Peyer's patch (tissue), 4 donors: Measurements from ENCODE around the gene GTSF1L.

Source experiments
- POLR2A ChIP-seq, 2 donors: fragments of 450-650 bp; IDR thresholded peaks; one replicate each; pipeline ENCODE4 v1.5.1; 2017; ENCODE audit warnings: antibody characterized with exemption in 2 of 2, mild to moderate bottlenecking in 2 of 2, moderate library complexity in 2 of 2
- TF ChIP-seq, protein P1 (sequence below), 6 experiments: fragments of 450-650 bp in 4 of 6; fragments of 200-600 bp in 2 of 6; sonication (generic) in 1 of 6; IDR thresholded peaks; one replicate each; pipeline ENCODE4 v1.5.1; 2017 to 2019; ENCODE audit warnings: antibody characterized with exemption in 6 of 6, mild to moderate bottlenecking in 3 of 6, moderate library complexity in 1 of 6

GRCh38 chr20:43726333-43726732 is 469 bp downstream of the GTSF1L start:
- TF ChIP-seq, protein P1, sequence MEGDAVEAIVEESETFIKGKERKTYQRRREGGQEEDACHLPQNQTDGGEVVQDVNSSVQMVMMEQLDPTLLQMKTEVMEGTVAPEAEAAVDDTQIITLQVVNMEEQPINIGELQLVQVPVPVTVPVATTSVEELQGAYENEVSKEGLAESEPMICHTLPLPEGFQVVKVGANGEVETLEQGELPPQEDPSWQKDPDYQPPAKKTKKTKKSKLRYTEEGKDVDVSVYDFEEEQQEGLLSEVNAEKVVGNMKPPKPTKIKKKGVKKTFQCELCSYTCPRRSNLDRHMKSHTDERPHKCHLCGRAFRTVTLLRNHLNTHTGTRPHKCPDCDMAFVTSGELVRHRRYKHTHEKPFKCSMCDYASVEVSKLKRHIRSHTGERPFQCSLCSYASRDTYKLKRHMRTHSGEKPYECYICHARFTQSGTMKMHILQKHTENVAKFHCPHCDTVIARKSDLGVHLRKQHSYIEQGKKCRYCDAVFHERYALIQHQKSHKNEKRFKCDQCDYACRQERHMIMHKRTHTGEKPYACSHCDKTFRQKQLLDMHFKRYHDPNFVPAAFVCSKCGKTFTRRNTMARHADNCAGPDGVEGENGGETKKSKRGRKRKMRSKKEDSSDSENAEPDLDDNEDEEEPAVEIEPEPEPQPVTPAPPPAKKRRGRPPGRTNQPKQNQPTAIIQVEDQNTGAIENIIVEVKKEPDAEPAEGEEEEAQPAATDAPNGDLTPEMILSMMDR (IDR thresholded peaks at IDR 0.05): no peak
- no peak for TF ChIP-seq POLR2A (IDR thresholded peaks at IDR 0.05)
